ENCODE data around the gene GSTO1. TPM values are rescaled to one million over a fixed set of nuclear protein-coding genes. Genes with fewer than 3 reads are reported as not detected.

Gene GSTO1
- total and polyA plus RNA-seq, 2 of the 13 experiments (the other 11 are each of a cell fraction or from before 2014, with no cell fraction given) = 228 to 300 TPM

DNA sequence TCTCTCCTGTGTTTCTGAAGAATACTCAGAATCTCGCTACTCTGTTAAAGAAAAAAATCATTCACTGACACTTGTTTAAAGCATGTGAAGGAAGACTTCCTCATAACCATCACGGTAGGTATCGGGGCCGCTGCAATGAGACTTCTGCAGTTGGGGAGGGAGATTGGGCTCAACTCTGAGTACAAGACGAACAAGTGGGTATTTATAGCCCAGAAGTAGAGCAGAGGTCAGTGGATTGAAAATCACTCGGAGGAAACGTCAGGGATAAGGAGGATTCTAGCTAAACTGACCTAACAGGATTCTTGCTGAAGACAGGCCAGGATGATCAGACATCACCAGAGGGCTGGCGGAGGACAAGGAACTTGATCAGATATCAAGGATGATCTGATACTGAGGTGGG is 50.2 kb downstream of the GSTO1 start:
- intact Hi-C loops (cut with micrococcal nuclease; ENCODE audit: unreplicated experiment) = loop anchor here (1.0 to 2.0 kb wide), 2 partner anchors 16 to 45 kb away; no protein-coding TSS in a partner anchor
- no peak overlapping the region for H2AFZ ChIP-seq (ENCODE audit: low read length)
- no peak for FAIRE-seq
- no TSS peak for BruUV-seq (replicated peaks)
- WGBS (ENCODE audit: low lambda C conversion rate) = 24% methylated on average over 8 of the region's 8 CpGs
- H3K27ac ChIP-seq (ENCODE audit: extremely low read length, insufficient read depth, low read length) = no peak overlapping the region
- no peaks in the 10 kb centered on the region for H3K79me2 ChIP-seq (ENCODE audit: insufficient read depth, low read length)
- POLR2A ChIA-PET = interaction anchor here (0.6 to 1.2 kb wide), 2 partner anchors 33 to 44 kb away, joined by 4 to 7 read pairs; partner anchors contain the start of gene ITPRIP
- no peak overlapping the region for H3K9ac ChIP-seq (ENCODE audit: insufficient read depth, low read depth, low read length)
- no peak overlapping the region for H3K4me3 ChIP-seq (replicated peaks in 1 of 3; ENCODE audit: insufficient read depth in 1 of 3, low read depth in 2 of 3, low read length in 3 of 3)
- H3K4me2 ChIP-seq (ENCODE audit: low read depth, low read length) = no peak overlapping the region
- TF ChIP-seq, protein P1, sequence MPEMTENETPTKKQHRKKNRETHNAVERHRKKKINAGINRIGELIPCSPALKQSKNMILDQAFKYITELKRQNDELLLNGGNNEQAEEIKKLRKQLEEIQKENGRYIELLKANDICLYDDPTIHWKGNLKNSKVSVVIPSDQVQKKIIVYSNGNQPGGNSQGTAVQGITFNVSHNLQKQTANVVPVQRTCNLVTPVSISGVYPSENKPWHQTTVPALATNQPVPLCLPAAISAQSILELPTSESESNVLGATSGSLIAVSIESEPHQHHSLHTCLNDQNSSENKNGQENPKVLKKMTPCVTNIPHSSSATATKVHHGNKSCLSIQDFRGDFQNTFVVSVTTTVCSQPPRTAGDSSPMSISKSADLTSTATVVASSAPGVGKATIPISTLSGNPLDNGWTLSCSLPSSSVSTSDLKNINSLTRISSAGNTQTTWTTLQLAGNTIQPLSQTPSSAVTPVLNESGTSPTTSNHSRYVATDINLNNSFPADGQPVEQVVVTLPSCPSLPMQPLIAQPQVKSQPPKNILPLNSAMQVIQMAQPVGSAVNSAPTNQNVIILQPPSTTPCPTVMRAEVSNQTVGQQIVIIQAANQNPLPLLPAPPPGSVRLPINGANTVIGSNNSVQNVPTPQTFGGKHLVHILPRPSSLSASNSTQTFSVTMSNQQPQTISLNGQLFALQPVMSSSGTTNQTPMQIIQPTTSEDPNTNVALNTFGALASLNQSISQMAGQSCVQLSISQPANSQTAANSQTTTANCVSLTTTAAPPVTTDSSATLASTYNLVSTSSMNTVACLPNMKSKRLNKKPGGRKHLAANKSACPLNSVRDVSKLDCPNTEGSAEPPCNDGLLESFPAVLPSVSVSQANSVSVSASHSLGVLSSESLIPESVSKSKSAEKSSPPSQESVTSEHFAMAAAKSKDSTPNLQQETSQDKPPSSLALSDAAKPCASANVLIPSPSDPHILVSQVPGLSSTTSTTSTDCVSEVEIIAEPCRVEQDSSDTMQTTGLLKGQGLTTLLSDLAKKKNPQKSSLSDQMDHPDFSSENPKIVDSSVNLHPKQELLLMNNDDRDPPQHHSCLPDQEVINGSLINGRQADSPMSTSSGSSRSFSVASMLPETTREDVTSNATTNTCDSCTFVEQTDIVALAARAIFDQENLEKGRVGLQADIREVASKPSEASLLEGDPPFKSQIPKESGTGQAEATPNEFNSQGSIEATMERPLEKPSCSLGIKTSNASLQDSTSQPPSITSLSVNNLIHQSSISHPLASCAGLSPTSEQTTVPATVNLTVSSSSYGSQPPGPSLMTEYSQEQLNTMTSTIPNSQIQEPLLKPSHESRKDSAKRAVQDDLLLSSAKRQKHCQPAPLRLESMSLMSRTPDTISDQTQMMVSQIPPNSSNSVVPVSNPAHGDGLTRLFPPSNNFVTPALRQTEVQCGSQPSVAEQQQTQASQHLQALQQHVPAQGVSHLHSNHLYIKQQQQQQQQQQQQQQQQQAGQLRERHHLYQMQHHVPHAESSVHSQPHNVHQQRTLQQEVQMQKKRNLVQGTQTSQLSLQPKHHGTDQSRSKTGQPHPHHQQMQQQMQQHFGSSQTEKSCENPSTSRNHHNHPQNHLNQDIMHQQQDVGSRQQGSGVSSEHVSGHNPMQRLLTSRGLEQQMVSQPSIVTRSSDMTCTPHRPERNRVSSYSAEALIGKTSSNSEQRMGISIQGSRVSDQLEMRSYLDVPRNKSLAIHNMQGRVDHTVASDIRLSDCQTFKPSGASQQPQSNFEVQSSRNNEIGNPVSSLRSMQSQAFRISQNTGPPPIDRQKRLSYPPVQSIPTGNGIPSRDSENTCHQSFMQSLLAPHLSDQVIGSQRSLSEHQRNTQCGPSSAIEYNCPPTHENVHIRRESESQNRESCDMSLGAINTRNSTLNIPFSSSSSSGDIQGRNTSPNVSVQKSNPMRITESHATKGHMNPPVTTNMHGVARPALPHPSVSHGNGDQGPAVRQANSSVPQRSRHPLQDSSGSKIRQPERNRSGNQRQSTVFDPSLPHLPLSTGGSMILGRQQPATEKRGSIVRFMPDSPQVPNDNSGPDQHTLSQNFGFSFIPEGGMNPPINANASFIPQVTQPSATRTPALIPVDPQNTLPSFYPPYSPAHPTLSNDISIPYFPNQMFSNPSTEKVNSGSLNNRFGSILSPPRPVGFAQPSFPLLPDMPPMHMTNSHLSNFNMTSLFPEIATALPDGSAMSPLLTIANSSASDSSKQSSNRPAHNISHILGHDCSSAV (CRISPR knock-in tag; IDR thresholded peaks at IDR 0.05; ENCODE audit: borderline replicate concordance) = no peak
- TF ChIP-seq YEATS4 (CRISPR knock-in tag; IDR thresholded peaks at IDR 0.05; ENCODE audit: borderline replicate concordance) = no peak
- no peak for TF ChIP-seq ZNF3 (CRISPR knock-in tag; IDR thresholded peaks at IDR 0.05)
- TF ChIP-seq, protein P2, sequence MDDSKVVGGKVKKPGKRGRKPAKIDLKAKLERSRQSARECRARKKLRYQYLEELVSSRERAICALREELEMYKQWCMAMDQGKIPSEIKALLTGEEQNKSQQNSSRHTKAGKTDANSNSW (CRISPR knock-in tag; IDR thresholded peaks at IDR 0.05; ENCODE audit: borderline replicate concordance) = no peak
- no peak for TF ChIP-seq KDM5B (CRISPR knock-in tag; IDR thresholded peaks at IDR 0.05; ENCODE audit: borderline replicate concordance)
- TF ChIP-seq CHCHD3 (CRISPR knock-in tag; IDR thresholded peaks at IDR 0.05) = no peak
- no peak for TF ChIP-seq ZNF496 (CRISPR knock-in tag; IDR thresholded peaks at IDR 0.05; ENCODE audit: insufficient replicate concordance)
- TF ChIP-seq MTF1 (CRISPR knock-in tag; IDR thresholded peaks at IDR 0.05) = no peak
- TF ChIP-seq, protein P3, sequence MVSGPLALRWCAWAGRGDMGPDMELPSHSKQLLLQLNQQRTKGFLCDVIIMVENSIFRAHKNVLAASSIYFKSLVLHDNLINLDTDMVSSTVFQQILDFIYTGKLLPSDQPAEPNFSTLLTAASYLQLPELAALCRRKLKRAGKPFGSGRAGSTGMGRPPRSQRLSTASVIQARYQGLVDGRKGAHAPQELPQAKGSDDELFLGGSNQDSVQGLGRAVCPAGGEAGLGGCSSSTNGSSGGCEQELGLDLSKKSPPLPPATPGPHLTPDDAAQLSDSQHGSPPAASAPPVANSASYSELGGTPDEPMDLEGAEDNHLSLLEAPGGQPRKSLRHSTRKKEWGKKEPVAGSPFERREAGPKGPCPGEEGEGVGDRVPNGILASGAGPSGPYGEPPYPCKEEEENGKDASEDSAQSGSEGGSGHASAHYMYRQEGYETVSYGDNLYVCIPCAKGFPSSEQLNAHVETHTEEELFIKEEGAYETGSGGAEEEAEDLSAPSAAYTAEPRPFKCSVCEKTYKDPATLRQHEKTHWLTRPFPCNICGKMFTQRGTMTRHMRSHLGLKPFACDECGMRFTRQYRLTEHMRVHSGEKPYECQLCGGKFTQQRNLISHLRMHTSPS (CRISPR knock-in tag; IDR thresholded peaks at IDR 0.05; ENCODE audit: low read depth) = no peak
- no peaks in the 10 kb centered on the region for H3K9me3 ChIP-seq (ENCODE audit: low read length)
- in situ Hi-C loops (cut with HindIII; ENCODE audit: extremely low pct_ligation_motif_present, low pct_unique_long_range_greater_than_20kb) = loop anchor here (5.0 kb wide), 1 partner anchor 42 kb away; no protein-coding TSS in a partner anchor
- ATAC-seq = no peak
- CTCF ChIA-PET (ENCODE audit: low intra/inter-chr PET ratio, low total read pairs) = interaction anchor here (1.9 to 4.1 kb wide), 2 partner anchors 45 to 48 kb away, joined by 7 to 42 read pairs; partner anchors contain the start of gene CFAP58
- peaks cover 0 to 14% of the 10 kb centered on the region in 2 experiments; a peak in 2 of 5 replicates for H3K27me3 ChIP-seq (ENCODE audit: control insufficient read depth in 1 of 2, insufficient read depth in 2 of 2, low read length in 2 of 2)
- DNase-seq (ENCODE audit: low spot score) = no peak
- H3K36me3 ChIP-seq (replicated peaks in 1 of 2; ENCODE audit: control insufficient read depth in 1 of 2, insufficient read depth in 2 of 2, low read length in 2 of 2) = no peaks in the 10 kb centered on the region
- H3K4me1 ChIP-seq (ENCODE audit: insufficient read depth, low read length) = peaks cover 39% of the 10 kb centered on the region
- H4K20me1 ChIP-seq (ENCODE audit: insufficient read depth, low read length) = no peaks in the 10 kb centered on the region

All from HepG2 (cell line).